WI38 (cell line): Measurements from ENCODE around the gene CACNA2D3.

Experiments
- H3K4me3 ChIP-seq: 2 replicates; pipeline ENCODE4 v1.5.1; 2011; ENCODE audit warnings: low read depth, mild to moderate bottlenecking, control low read depth, low read length
- CTCF ChIP-seq: IDR thresholded peaks from 2 replicates; pipeline ENCODE4 v1.5.1; 2012; ENCODE audit warnings: low read depth, mild to moderate bottlenecking, control low read depth, low read length

The CACNA2D3 gene

DNA sequence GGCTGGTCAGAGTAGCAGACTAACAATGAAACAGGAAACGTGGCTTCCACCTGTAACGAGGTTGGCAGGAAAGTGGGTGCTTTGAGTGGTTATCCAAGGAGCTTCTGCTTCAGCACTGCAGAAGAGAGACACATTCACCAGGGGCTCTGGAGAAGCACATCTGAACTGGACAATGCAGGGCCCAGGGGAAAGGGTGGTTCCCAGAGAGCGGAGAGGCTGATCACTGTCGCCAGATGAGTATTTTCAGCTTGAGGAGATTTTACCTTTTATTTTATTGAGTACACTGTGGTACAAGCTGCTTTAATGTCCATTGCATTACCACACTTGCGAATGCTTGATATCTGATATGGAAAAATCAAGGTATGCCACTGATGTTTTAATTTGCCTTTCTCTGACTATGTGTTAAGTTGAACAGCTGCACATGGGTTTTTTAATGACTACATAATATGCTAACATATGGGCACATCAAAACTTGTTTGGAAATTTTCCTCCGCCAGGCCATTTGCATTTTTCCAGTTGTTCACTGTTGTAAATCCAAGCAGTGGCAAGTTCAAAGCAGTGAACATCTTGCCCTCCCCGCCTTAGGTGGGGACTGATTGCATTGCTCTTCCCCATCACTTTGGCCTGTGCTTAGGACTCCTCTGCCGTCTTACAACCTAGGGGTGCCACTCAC is 753.4 kb downstream of the CACNA2D3 start:
- no peak for TF ChIP-seq CTCF
- no peak overlapping the region for H3K4me3 ChIP-seq

- no peak for TF ChIP-seq CTCF
- no peak overlapping the region for H3K4me3 ChIP-seq
Observed at GRCh38 chr3:54876694-54877093, 754.3 kb downstream of the CACNA2D3 start.

- TF ChIP-seq CTCF, result no peak
- no peak overlapping the region for H3K4me3 ChIP-seq
Observed at GRCh38 chr3:54877730-54878129, 755.4 kb downstream of the CACNA2D3 start.

GRCh38 chr3:54878145-54878544 is 755.8 kb downstream of the CACNA2D3 start:
- no peak overlapping the region for H3K4me3 ChIP-seq
- no peak for TF ChIP-seq CTCF

- no peak for TF ChIP-seq CTCF
- H3K4me3 ChIP-seq, result no peak overlapping the region
Observed at GRCh38 chr3:54882129-54882833, 759.9 kb downstream of the CACNA2D3 start.

- no peak overlapping the region for H3K4me3 ChIP-seq
- no peak for TF ChIP-seq CTCF
Observed at GRCh38 chr3:54888162-54888561, 765.8 kb downstream of the CACNA2D3 start.

DNA sequence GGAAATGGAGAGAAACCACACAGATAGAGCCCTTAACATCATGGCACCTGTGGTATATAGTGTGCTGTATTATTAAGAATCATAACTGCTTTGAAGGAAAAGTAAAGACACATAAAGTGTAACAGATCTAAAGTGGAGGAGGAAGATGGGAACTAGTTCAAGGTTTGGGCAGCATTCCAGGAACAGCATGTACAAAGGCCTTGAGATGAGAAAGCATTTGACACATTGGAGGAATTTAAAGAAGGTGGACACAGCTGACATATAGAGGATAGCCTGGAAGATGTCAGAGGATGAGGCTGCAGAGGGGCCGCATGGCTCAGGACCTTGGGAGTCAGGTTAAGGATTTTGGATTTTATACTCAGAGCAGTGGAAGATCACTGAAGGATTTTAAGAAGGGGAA is 766.5 kb downstream of the CACNA2D3 start:
- H3K4me3 ChIP-seq, result no peak overlapping the region
- no peak for TF ChIP-seq CTCF
